KBM-7 (cell line): ENCODE data around the gene ADAMTS1.

Experiments
- DNase-seq: peaks from one replicate; pipeline ENCODE4 v3.0.0-alpha.2; 2015
- in situ Hi-C: fragments of 300-500 bp; cut with MboI; formaldehyde crosslinking; loops from 2 replicates; pipeline ENCODE4 v1.14.3; 2020; ENCODE audit warnings: low sequenced_read_pairs, low pct_unique_long_range_greater_than_20kb, mixed read lengths

The ADAMTS1 gene

GRCh38 chr21:26797878-26798456 lies 47.2 kb downstream of the ADAMTS1 start:
- no peak for DNase-seq
- in situ Hi-C loops: no loop called here

- in situ Hi-C loops: no loop called here
- DNase-seq: no peak
Measured at GRCh38 chr21:26795866-26796329, 49.3 kb downstream of the ADAMTS1 start.

GRCh38 chr21:26795412-26795805 lies 49.8 kb downstream of the ADAMTS1 start:
- in situ Hi-C loops: no loop called here
- DNase-seq: no peak

- no peak for DNase-seq
- in situ Hi-C loops: no loop called here
Measured at GRCh38 chr21:26794597-26795411, 50.4 kb downstream of the ADAMTS1 start.

- DNase-seq: no peak
- in situ Hi-C loops: no loop called here
Measured at GRCh38 chr21:26790296-26790695, 54.9 kb downstream of the ADAMTS1 start.

- DNase-seq: no peak
- in situ Hi-C loops: no loop called here
Measured at GRCh38 chr21:26788790-26789189, 56.4 kb downstream of the ADAMTS1 start.
